Left renal cortex interstitium (tissue), 4 donors: ENCODE data around the gene MOSPD3. TPM values are rescaled to one million over a fixed set of nuclear protein-coding genes. Genes with fewer than 3 reads are reported as not detected.
"Not testable (repeated sequence)": the region's sequence is repeated elsewhere in the genome, so short reads cannot be mapped to it uniquely, and the experiment has no call there.

ENCODE experiments used
- DNase-seq, 4 donors: peaks; one replicate each; pipeline ENCODE4 v3.0.0-alpha.2; 2013; ENCODE audit warnings: low read depth in 4 of 4, low spot score in 2 of 4, missing footprints in 1 of 4
- polyA plus RNA-seq, 4 donors: library from polyadenylated mRNA; unstranded; fragments of 120-200 nt; gene quantifications; one replicate each; pipeline ENCODE4 v1.2.1, GENCODE V29; 2013; ENCODE audit not compliant: insufficient read length in 4 of 4

The MOSPD3 gene
- polyA plus RNA-seq, 4 donors: 22.9 to 35.8 (median 29.9) TPM

- no peak for DNase-seq
These were observed 43.8 kb downstream of the MOSPD3 start, which contains the start of gene ACTL6B for GRCh38 chr7:100655908-100656674. Gene ACTL6B (minus strand): TSS chr7:100656448. CDS start chr7:100656354, 94 bp downstream.

- DNase-seq: not testable (repeated sequence)
These were observed 49.9 kb downstream of the MOSPD3 start for GRCh38 chr7:100662194-100662776.

Other genes starting within 250 kb of the MOSPD3 start
- 1 to 10 TPM; 3.1 to 8.7 (median 5.8) TPM for gene PILRA, start 239.1 kb upstream of the MOSPD3 start, polyA plus RNA-seq
- 1 to 10 TPM; 4.6 to 7.7 (median 6.6) TPM for gene ZCWPW1, start 183.8 kb upstream of the MOSPD3 start, polyA plus RNA-seq
- gene MEPCE, start 182.7 kb upstream of the MOSPD3 start, polyA plus RNA-seq: 10 to 100 TPM; 52.4 to 69.2 (median 56.7) TPM
- gene PPP1R35, start 176.0 kb upstream of the MOSPD3 start, polyA plus RNA-seq: 10 to 100 TPM; 15.4 to 28.1 (median 21.1) TPM
- 1 to 10 TPM in 2 of 4 donors, under 1 TPM in 2; 0.75 to 3.4 (median 1.3) TPM for gene SPACDR, start 148.3 kb upstream of the MOSPD3 start, polyA plus RNA-seq
- gene TSC22D4, start 133.3 kb upstream of the MOSPD3 start, polyA plus RNA-seq: 10 to 100 TPM; 32.3 to 61.0 (median 48.2) TPM
- gene NYAP1, start 128.6 kb upstream of the MOSPD3 start, polyA plus RNA-seq: 1 to 10 TPM; 1.8 to 3.7 (median 2.5) TPM
- gene AGFG2, start 73.3 kb upstream of the MOSPD3 start, polyA plus RNA-seq: 10 to 100 TPM; 10.8 to 17.7 (median 14.3) TPM
- gene SAP25, start 38.6 kb upstream of the MOSPD3 start, polyA plus RNA-seq: 10 to 100 TPM in 1 of 4 donors, 1 to 10 TPM in 3; 1.3 to 11.0 (median 4.6) TPM
- gene LRCH4, start 26.4 kb upstream of the MOSPD3 start, polyA plus RNA-seq: 10 to 100 TPM; 25.9 to 55.9 (median 47.4) TPM
- 1 to 10 TPM; 1.6 to 3.2 (median 2.5) TPM for gene FBXO24, start 26.2 kb upstream of the MOSPD3 start, polyA plus RNA-seq
- gene PCOLCE, start 10.2 kb upstream of the MOSPD3 start, polyA plus RNA-seq: 100 to 1,000 TPM in 3 of 4 donors, 10 to 100 TPM in 1; 97.8 to 184 (median 137) TPM
- 1 to 10 TPM in 2 of 4 donors, under 1 TPM in 2; 0.70 to 2.4 (median 1.1) TPM for gene TFR2, start 29.0 kb downstream of the MOSPD3 start, polyA plus RNA-seq
- under 1 TPM in 1 of 4 donors, not detected in 3; 0.17 TPM for gene ACTL6B, start 43.9 kb downstream of the MOSPD3 start, polyA plus RNA-seq
- gene GNB2, start 61.2 kb downstream of the MOSPD3 start, polyA plus RNA-seq: 100 to 1,000 TPM; 177 to 240 (median 204) TPM
- 10 to 100 TPM; 25.7 to 70.4 (median 48.9) TPM for gene GIGYF1, start 81.7 kb downstream of the MOSPD3 start, polyA plus RNA-seq
- gene POP7, start 93.6 kb downstream of the MOSPD3 start, polyA plus RNA-seq: 10 to 100 TPM; 22.9 to 40.8 (median 26.9) TPM
- under 1 TPM in 3 of 4 donors, not detected in 1; 0.10 to 0.17 (median 0.12) TPM for gene EPO, start 107.9 kb downstream of the MOSPD3 start, polyA plus RNA-seq
- gene ZAN, start 121.1 kb downstream of the MOSPD3 start, polyA plus RNA-seq: under 1 TPM in 3 of 4 donors, not detected in 1; 0.03 to 0.05 (median 0.04) TPM
- 10 to 100 TPM; 83.9 to 98.8 (median 90.8) TPM for gene EPHB4, start 215.0 kb downstream of the MOSPD3 start, polyA plus RNA-seq
- 10 to 100 TPM; 18.6 to 42.2 (median 31.9) TPM for gene SLC12A9, start 240.2 kb downstream of the MOSPD3 start, polyA plus RNA-seq